BLaER1 (cell line): ENCODE results near the gene MGAT3.
"Not testable (repeated sequence)": the region's sequence is repeated elsewhere in the genome, so short reads cannot be mapped to it uniquely, and the experiment has no call there.

Experiments used
- H3K27ac ChIP-seq: shearing (Covaris generic); formaldehyde crosslinking; 2 replicates; pipeline ENCODE4 v1.8.1; 2022
- H3K27me3 ChIP-seq: shearing (Covaris generic); formaldehyde crosslinking; 2 replicates; pipeline ENCODE4 v1.8.1; 2022
- H3K36me3 ChIP-seq: shearing (Covaris generic); formaldehyde crosslinking; 2 replicates; pipeline ENCODE4 v1.8.1; 2022
- H3K4me1 ChIP-seq: shearing (Covaris generic); formaldehyde crosslinking; 2 replicates; pipeline ENCODE4 v1.8.1; 2022
- H3K4me2 ChIP-seq: shearing (Covaris generic); formaldehyde crosslinking; 2 replicates; pipeline ENCODE4 v1.8.1; 2022
- H3K4me3 ChIP-seq: shearing (Covaris generic); formaldehyde crosslinking; 2 replicates; pipeline ENCODE4 v1.8.1; 2022
- H3K9ac ChIP-seq: shearing (Covaris generic); formaldehyde crosslinking; 2 replicates; pipeline ENCODE4 v1.8.1; 2022
- H3K9me3 ChIP-seq: shearing (Covaris generic); formaldehyde crosslinking; 2 replicates; pipeline ENCODE4 v1.8.1; 2022
- H4K20me1 ChIP-seq: shearing (Covaris generic); formaldehyde crosslinking; 2 replicates; pipeline ENCODE4 v1.8.1; 2022
- Cebpa-rat ChIP-seq: shearing (Covaris generic); IDR thresholded peaks from 2 replicates; pipeline ENCODE4 v1.8.1; 2022

The MGAT3 gene

GRCh38 chr22:39514373-39514973 lies 57.7 kb downstream of the MGAT3 start:
- Histone ChIP-seq H3K4me3 (no peak overlapping the region), H3K9me3 (no peaks in the 10 kb centered on the region), H3K4me1 (peaks cover 23% of the 10 kb centered on the region), H3K9ac (no peak overlapping the region), H3K36me3 (peaks cover 84% of the 10 kb centered on the region), H3K27me3 (no peaks in the 10 kb centered on the region), H4K20me1 (peaks cover 55% of the 10 kb centered on the region), H3K27ac (no peak overlapping the region), H3K4me2 (no peak overlapping the region)
- no peak for TF ChIP-seq Cebpa-rat

GRCh38 chr22:39515266-39516050 lies 58.6 kb downstream of the MGAT3 start:
- no peaks in the 10 kb centered on the region for H3K27me3 ChIP-seq
- peaks cover 23% of the 10 kb centered on the region for H3K4me1 ChIP-seq
- no peak for TF ChIP-seq Cebpa-rat
- no peak overlapping the region for H3K27ac ChIP-seq
- no peaks in the 10 kb centered on the region for H3K9me3 ChIP-seq
- no peak overlapping the region for H3K4me3 ChIP-seq
- H4K20me1 ChIP-seq: peaks cover 46% of the 10 kb centered on the region
- H3K9ac ChIP-seq: no peak overlapping the region
- H3K36me3 ChIP-seq: peaks cover 74% of the 10 kb centered on the region
- no peak overlapping the region for H3K4me2 ChIP-seq

GRCh38 chr22:39517470-39517869 lies 60.7 kb downstream of the MGAT3 start:
- Histone ChIP-seq H3K9me3 (no peaks in the 10 kb centered on the region), H4K20me1 (peaks cover 46% of the 10 kb centered on the region), H3K9ac (no peak overlapping the region), H3K4me3 (no peak overlapping the region), H3K36me3 (peaks cover 70% of the 10 kb centered on the region), H3K4me1 (peaks cover 26% of the 10 kb centered on the region), H3K4me2 (no peak overlapping the region), H3K27ac (no peak overlapping the region), H3K27me3 (no peaks in the 10 kb centered on the region)
- no peak for TF ChIP-seq Cebpa-rat

- 0 out of 2 replicates have a peak overlapping the region, but pooled peaks have one; percentile 100 for H3K27ac ChIP-seq
- peaks cover 52% of the 10 kb centered on the region for H4K20me1 ChIP-seq
- H3K36me3 ChIP-seq: peaks cover 70% of the 10 kb centered on the region
- no peak for TF ChIP-seq Cebpa-rat
- peak overlapping the region; percentile 83 for H3K4me2 ChIP-seq
- no peaks in the 10 kb centered on the region for H3K27me3 ChIP-seq
- H3K4me1 ChIP-seq: peaks cover 34% of the 10 kb centered on the region
- H3K4me3 ChIP-seq: peak overlapping the region; percentile 98
- H3K9me3 ChIP-seq: no peaks in the 10 kb centered on the region
- peak overlapping the region; percentile 100; the same call in 1 of the 2 replicates for H3K9ac ChIP-seq
These were observed 61.5 kb downstream of the MGAT3 start for GRCh38 chr22:39518144-39518786.

- H3K9me3 ChIP-seq: no peaks in the 10 kb centered on the region
- H3K4me3 ChIP-seq: peak overlapping the region; percentile 98
- H3K27ac ChIP-seq: peak overlapping the region; percentile 100
- H4K20me1 ChIP-seq: peaks cover 52% of the 10 kb centered on the region
- H3K4me2 ChIP-seq: peak overlapping the region; percentile 83
- H3K27me3 ChIP-seq: no peaks in the 10 kb centered on the region
- H3K36me3 ChIP-seq: peaks cover 70% of the 10 kb centered on the region
- no peak for TF ChIP-seq Cebpa-rat
- H3K9ac ChIP-seq: peak overlapping the region; percentile 100
- peaks cover 43% of the 10 kb centered on the region for H3K4me1 ChIP-seq
These were observed 62.3 kb downstream of the MGAT3 start for GRCh38 chr22:39518996-39519680.

GRCh38 chr22:39519681-39520225 lies 62.9 kb downstream of the MGAT3 start:
- TF ChIP-seq Cebpa-rat: no peak
- H3K27me3 ChIP-seq: no peaks in the 10 kb centered on the region
- H3K4me2 ChIP-seq: peak overlapping the region; percentile 83
- H3K9me3 ChIP-seq: no peaks in the 10 kb centered on the region
- H3K4me1 ChIP-seq: peaks cover 49% of the 10 kb centered on the region
- H3K9ac ChIP-seq: peak overlapping the region; percentile 100
- peaks cover 52% of the 10 kb centered on the region for H4K20me1 ChIP-seq
- H3K4me3 ChIP-seq: peak overlapping the region; percentile 98
- H3K36me3 ChIP-seq: peaks cover 70% of the 10 kb centered on the region
- peak overlapping the region; percentile 100 for H3K27ac ChIP-seq

GRCh38 chr22:39520226-39521105 lies 63.7 kb downstream of the MGAT3 start, which contains the start of gene ATF4:
Gene ATF4, plus strand, starts transcription at chr22:39520562. Its CDS starts 884 bp downstream, at chr22:39521446.
- peaks cover 56% of the 10 kb centered on the region for H3K4me1 ChIP-seq
- H4K20me1 ChIP-seq: peaks cover 52% of the 10 kb centered on the region

GRCh38 chr22:39521106-39521885 lies 64.5 kb downstream of the MGAT3 start:
- H3K4me1 ChIP-seq: peaks cover 65% of the 10 kb centered on the region
- H3K9me3 ChIP-seq, H3K27me3 ChIP-seq: not testable (repeated sequence)
- peak overlapping the region; percentile 100 for H3K9ac ChIP-seq
- peaks cover 59% of the 10 kb centered on the region for H4K20me1 ChIP-seq
- peaks cover 64% of the 10 kb centered on the region for H3K36me3 ChIP-seq
- H3K4me3 ChIP-seq: peak overlapping the region; percentile 98
- peak overlapping the region; percentile 100 for H3K4me2 ChIP-seq
- H3K27ac ChIP-seq: peak overlapping the region; percentile 100

More at GRCh38 chr22:39520226-39521105, 63.7 kb downstream of the MGAT3 start, which contains the start of gene ATF4:
- H3K9ac ChIP-seq: peak within 1 kb of the TSS; percentile 100
- peak within 1 kb of the TSS; percentile 100 for H3K27ac ChIP-seq
- TF ChIP-seq Cebpa-rat: no peak
- H3K36me3 ChIP-seq: peaks cover 70% of the 10 kb centered on the region
- no peaks in the 10 kb centered on the region for H3K27me3 ChIP-seq
- peak within 1 kb of the TSS; percentile 98 for H3K4me3 ChIP-seq
- H3K9me3 ChIP-seq: no peaks in the 10 kb centered on the region
- peak within 1 kb of the TSS; percentile 100 for H3K4me2 ChIP-seq

GRCh38 chr22:39522091-39522490 lies 65.3 kb downstream of the MGAT3 start:
- Histone ChIP-seq H3K4me3 (peak overlapping the region; percentile 98), H3K4me1 (peaks cover 73% of the 10 kb centered on the region), H3K9ac (peak overlapping the region; percentile 100), H3K4me2 (peak overlapping the region; percentile 100), H3K27ac (peak overlapping the region; percentile 100; the same call in 1 of the 2 replicates), H4K20me1 (peaks cover 67% of the 10 kb centered on the region), H3K36me3 (peaks cover 56% of the 10 kb centered on the region)
- H3K27me3 ChIP-seq, H3K9me3 ChIP-seq: not testable (repeated sequence)
